HEK293 (cell line): Measurements from ENCODE around the gene REPS2.

Experiments
- CTCF ChIA-PET: fragments of 350-600 bp; formaldehyde crosslinking; extraction: SDS; loops from one replicate; lab custom pipeline; 2021; ENCODE audit warnings: antibody characterized with exemption; lab: Yijun Ruan, JAX
- POLR2A ChIA-PET: fragments of 300-600 bp; formaldehyde crosslinking; extraction: SDS; loops from one replicate; lab custom pipeline; 2020; ENCODE audit warnings: antibody characterized with exemption, inconsistent platforms; lab: Yijun Ruan, JAX
- H3K27ac ChIP-seq: fragments of 200-500 bp; sonication (Bioruptor generic); 2 replicates; pipeline ENCODE4 v1.5.1; 2014; ENCODE audit warnings: low read depth, low read length, control low read depth, inconsistent platforms; ENCODE audit errors: extremely low read depth
- H3K36me3 ChIP-seq, 2 experiments: fragments of 200-500 bp in 1 of 2; sonication (Bioruptor generic) in 1 of 2; 1 replicate in 1 of 2; 2 replicates in 1 of 2; pipeline ENCODE4 v1.5.1; 2014 to 2017; ENCODE audit warnings: inconsistent platforms in 2 of 2, low read length in 2 of 2; ENCODE audit not compliant: control insufficient read depth in 2 of 2, insufficient read depth in 1 of 2
- H3K4me1 ChIP-seq: fragments of 200-500 bp; sonication (Bioruptor generic); 2 replicates; pipeline ENCODE4 v1.5.1; 2014; ENCODE audit warnings: mild to moderate bottlenecking, low read length, inconsistent platforms; ENCODE audit not compliant: control insufficient read depth, insufficient read depth
- H3K4me3 ChIP-seq: 2 replicates; pipeline ENCODE4 v1.5.1; 2011; ENCODE audit warnings: low read depth, mild to moderate bottlenecking, control low read depth, low read length, moderate library complexity
- H3K9me3 ChIP-seq: fragments of 200-500 bp; sonication (Bioruptor generic); 2 replicates; pipeline ENCODE4 v1.5.1; 2014; ENCODE audit warnings: low read depth, low read length, inconsistent platforms; ENCODE audit not compliant: control insufficient read depth, insufficient read depth
- FEZF1 ChIP-seq: fragments of 450-650 bp; formaldehyde crosslinking; IDR thresholded peaks from 2 replicates; pipeline ENCODE4 v1.5.1; 2016; ENCODE audit warnings: missing biosample characterization, missing genetic modification characterization
- GFI1B ChIP-seq: fragments of 450-650 bp; formaldehyde crosslinking; IDR thresholded peaks from 2 replicates; pipeline ENCODE4 v1.5.1; 2016; ENCODE audit warnings: missing biosample characterization, missing genetic modification characterization
- GLI4 ChIP-seq: fragments of 450-650 bp; formaldehyde crosslinking; IDR thresholded peaks from 2 replicates; pipeline ENCODE4 v1.5.1; 2016; ENCODE audit warnings: missing biosample characterization, missing genetic modification characterization
- GLIS2 ChIP-seq: fragments of 450-650 bp; formaldehyde crosslinking; IDR thresholded peaks from 2 replicates; pipeline ENCODE4 v1.5.1; 2016; ENCODE audit warnings: missing biosample characterization, missing genetic modification characterization
- KLF10 ChIP-seq: fragments of 450-650 bp; IDR thresholded peaks from 2 replicates; pipeline ENCODE4 v1.5.1; 2018; ENCODE audit warnings: missing biosample characterization, mild to moderate bottlenecking, missing genetic modification characterization
- MEIS1 ChIP-seq: sonication (generic); formaldehyde crosslinking; IDR thresholded peaks from 2 replicates; pipeline ENCODE4 v1.8.1; 2022; ENCODE audit warnings: missing genetic modification reagents, mild to moderate bottlenecking, borderline replicate concordance
- PRDM1 ChIP-seq: fragments of 450-650 bp; formaldehyde crosslinking; IDR thresholded peaks from 2 replicates; pipeline ENCODE4; 2016; ENCODE audit warnings: missing biosample characterization, missing genetic modification characterization
- SP2 ChIP-seq: fragments of 450-650 bp; formaldehyde crosslinking; IDR thresholded peaks from 2 replicates; pipeline ENCODE4 v1.5.1; 2016; ENCODE audit warnings: missing biosample characterization, missing genetic modification characterization
- SP3 ChIP-seq: fragments of 450-650 bp; formaldehyde crosslinking; IDR thresholded peaks from 2 replicates; pipeline ENCODE4 v1.5.1; 2016; ENCODE audit warnings: missing biosample characterization, missing genetic modification characterization
- ZBTB1 ChIP-seq: fragments of 450-650 bp; formaldehyde crosslinking; IDR thresholded peaks from 2 replicates; pipeline ENCODE4 v1.5.1; 2016; ENCODE audit warnings: missing biosample characterization, missing genetic modification characterization
- ZBTB8A ChIP-seq: fragments of 450-650 bp; formaldehyde crosslinking; IDR thresholded peaks from 2 replicates; pipeline ENCODE4 v1.5.1; 2016; ENCODE audit warnings: missing biosample characterization, missing genetic modification characterization
- ZIC2 ChIP-seq: fragments of 450-650 bp; formaldehyde crosslinking; IDR thresholded peaks from 2 replicates; pipeline ENCODE4 v1.5.1; 2016; ENCODE audit warnings: missing biosample characterization, missing genetic modification characterization
- ZNF239 ChIP-seq: fragments of 450-650 bp; formaldehyde crosslinking; IDR thresholded peaks from 2 replicates; pipeline ENCODE4 v1.5.1; 2016; ENCODE audit warnings: missing biosample characterization, missing genetic modification characterization
- ZNF292 ChIP-seq: fragments of 450-650 bp; formaldehyde crosslinking; IDR thresholded peaks from 2 replicates; pipeline ENCODE4 v1.5.1; 2016; ENCODE audit warnings: low read depth, missing biosample characterization, missing genetic modification characterization, borderline replicate concordance
- ZNF37A ChIP-seq: fragments of 450-650 bp; IDR thresholded peaks from 2 replicates; pipeline ENCODE4 v1.5.1; 2018; ENCODE audit warnings: missing biosample characterization, missing genetic modification characterization
- ZNF473 ChIP-seq: fragments of 450-650 bp; formaldehyde crosslinking; IDR thresholded peaks from 2 replicates; pipeline ENCODE4 v1.5.1; 2017; ENCODE audit warnings: missing biosample characterization, missing genetic modification characterization
- ZNF544 ChIP-seq: fragments of 450-650 bp; formaldehyde crosslinking; IDR thresholded peaks from 2 replicates; pipeline ENCODE4 v1.5.0; 2017; ENCODE audit warnings: missing biosample characterization, missing genetic modification characterization
- ZNF555 ChIP-seq: fragments of 450-650 bp; formaldehyde crosslinking; conservative IDR thresholded peaks from 2 replicates; pipeline ENCODE4 v1.5.1; 2017; ENCODE audit warnings: missing biosample characterization, mild to moderate bottlenecking, missing genetic modification characterization, inconsistent platforms
- ZNF658 ChIP-seq: fragments of 450-650 bp; formaldehyde crosslinking; IDR thresholded peaks from 2 replicates; pipeline ENCODE4; 2016; ENCODE audit warnings: missing biosample characterization, missing genetic modification characterization
- ZSCAN16 ChIP-seq: fragments of 450-650 bp; formaldehyde crosslinking; IDR thresholded peaks from 2 replicates; pipeline ENCODE4 v1.5.1; 2016; ENCODE audit warnings: missing biosample characterization, missing genetic modification characterization
- TF ChIP-seq, protein P1 (sequence below): fragments of 450-650 bp; formaldehyde crosslinking; IDR thresholded peaks from 2 replicates; pipeline ENCODE4 v1.5.1; 2016; ENCODE audit warnings: missing biosample characterization, missing genetic modification characterization
- TF ChIP-seq, protein P2 (sequence below): fragments of 450-650 bp; formaldehyde crosslinking; IDR thresholded peaks from 2 replicates; pipeline ENCODE4 v1.5.1; 2016; ENCODE audit warnings: missing biosample characterization, missing genetic modification characterization

REPS2 gene

DNA sequence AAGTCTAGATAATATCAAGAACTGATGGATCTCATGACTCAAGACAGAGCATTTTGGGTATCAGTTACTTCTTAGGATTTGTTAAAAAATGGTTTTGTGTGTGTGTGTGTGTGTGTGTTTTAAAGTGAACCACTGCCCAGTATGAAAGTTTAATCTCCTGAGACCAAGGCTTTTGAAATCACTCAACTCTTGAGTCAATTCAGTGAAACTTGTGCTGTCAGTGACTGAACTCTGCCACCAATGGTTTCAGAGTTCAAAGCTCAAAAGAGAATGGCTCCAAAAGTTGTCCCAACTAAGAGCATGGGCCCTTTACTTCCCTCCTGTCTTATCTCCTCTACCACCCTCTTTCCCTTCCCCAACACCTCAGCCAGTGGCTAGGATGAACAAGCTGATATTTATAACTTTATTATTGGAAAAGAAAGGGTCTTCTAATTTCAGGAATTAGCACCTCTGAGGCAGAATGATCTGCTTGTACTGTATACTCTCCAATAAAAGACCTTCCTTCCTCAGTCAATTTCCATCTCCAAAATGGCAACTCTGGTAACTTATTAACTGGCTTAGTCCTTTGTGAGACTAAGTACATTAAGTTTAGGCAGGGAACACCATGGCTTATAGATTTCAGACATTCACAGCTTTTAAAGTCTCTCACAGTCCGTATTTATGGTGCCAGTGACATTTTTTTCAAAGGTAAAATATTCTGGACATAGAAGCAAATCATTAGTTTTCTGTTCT is 152.2 kb downstream of the REPS2 start:
- H3K27ac ChIP-seq: no peak overlapping the region
- POLR2A ChIA-PET: no interaction called here
- H3K36me3 ChIP-seq: no peaks in the 10 kb centered on the region
- TF ChIP-seq ZBTB1 (tag by site-specific recombination) (no peak), GLI4 (tag by site-specific recombination) (no peak), MEIS1 (CRISPR knock-in tag) (no peak), GFI1B (no peak), ZNF658 (tag by site-specific recombination) (no peak), KLF10 (tag by site-specific recombination) (no peak), ZNF37A (tag by site-specific recombination) (no peak), SP2 (no peak), ZNF292 (no peak), SP3 (no peak), ZNF473 (tag by site-specific recombination) (no peak), ZNF544 (tag by site-specific recombination) (no peak), ZIC2 (no peak), ZBTB8A (tag by site-specific recombination) (no peak), FEZF1 (tag by site-specific recombination) (no peak), PRDM1 (tag by site-specific recombination) (no peak), GLIS2 (tag by site-specific recombination) (no peak), ZNF239 (tag by site-specific recombination) (no peak)
- TF ChIP-seq, protein P1, sequence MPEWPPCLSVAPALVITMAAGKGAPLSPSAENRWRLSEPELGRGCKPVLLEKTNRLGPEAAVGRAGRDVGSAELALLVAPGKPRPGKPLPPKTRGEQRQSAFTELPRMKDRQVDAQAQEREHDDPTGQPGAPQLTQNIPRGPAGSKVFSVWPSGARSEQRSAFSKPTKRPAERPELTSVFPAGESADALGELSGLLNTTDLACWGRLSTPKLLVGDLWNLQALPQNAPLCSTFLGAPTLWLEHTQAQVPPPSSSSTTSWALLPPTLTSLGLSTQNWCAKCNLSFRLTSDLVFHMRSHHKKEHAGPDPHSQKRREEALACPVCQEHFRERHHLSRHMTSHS (tag by site-specific recombination): no peak
- TF ChIP-seq, protein P2, sequence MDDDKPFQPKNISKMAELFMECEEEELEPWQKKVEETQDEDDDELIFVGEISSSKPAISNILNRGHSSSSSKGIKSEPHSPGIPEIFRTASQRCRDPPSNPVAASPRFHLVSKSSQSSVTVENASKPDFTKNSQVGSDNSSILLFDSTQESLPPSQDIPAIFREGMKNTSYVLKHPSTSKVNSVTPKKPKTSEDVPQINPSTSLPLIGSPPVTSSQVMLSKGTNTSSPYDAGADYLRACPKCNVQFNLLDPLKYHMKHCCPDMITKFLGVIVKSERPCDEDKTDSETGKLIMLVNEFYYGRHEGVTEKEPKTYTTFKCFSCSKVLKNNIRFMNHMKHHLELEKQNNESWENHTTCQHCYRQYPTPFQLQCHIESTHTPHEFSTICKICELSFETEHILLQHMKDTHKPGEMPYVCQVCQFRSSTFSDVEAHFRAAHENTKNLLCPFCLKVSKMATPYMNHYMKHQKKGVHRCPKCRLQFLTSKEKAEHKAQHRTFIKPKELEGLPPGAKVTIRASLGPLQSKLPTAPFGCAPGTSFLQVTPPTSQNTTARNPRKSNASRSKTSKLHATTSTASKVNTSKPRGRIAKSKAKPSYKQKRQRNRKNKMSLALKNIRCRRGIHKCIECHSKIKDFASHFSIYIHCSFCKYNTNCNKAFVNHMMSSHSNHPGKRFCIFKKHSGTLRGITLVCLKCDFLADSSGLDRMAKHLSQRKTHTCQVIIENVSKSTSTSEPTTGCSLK (tag by site-specific recombination): no peak
- H3K9me3 ChIP-seq: no peaks in the 10 kb centered on the region; the same call in 1 of the 2 replicates
- H3K4me3 ChIP-seq: no peak overlapping the region
- CTCF ChIA-PET: interaction anchor here (0.8 kb wide), 1 partner anchor 16 kb away, joined by 3 read pairs; no protein-coding TSS in a partner anchor
- H3K4me1 ChIP-seq: no peaks in the 10 kb centered on the region

DNA sequence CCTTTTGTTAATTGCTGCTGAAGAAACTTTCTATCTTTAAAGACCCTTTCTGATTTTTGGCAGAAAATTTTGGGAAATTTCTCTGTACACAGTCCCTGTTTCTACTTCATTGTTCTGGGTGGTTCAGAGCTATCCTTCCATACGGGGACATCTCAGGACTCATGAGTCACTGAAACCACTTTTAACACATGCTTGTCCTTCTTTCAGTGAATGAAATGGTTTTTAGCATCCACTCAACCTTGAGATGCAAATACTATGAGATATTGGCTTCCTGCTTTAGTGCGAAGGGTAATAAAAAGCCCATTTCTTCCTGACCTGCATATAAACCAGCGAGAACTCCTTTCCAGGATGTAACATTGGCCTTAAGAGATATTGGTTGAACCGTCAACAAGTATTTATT is 158.0 kb downstream of the REPS2 start:
- no peak overlapping the region for H3K4me3 ChIP-seq
- H3K9me3 ChIP-seq: no peaks in the 10 kb centered on the region
- ChIA-PET CTCF (interaction anchor here (1.1 kb wide), 1 partner anchor 59 kb away, joined by 3 read pairs; no protein-coding TSS in a partner anchor), POLR2A (no interaction called here)
- TF ChIP-seq ZSCAN16 (tag by site-specific recombination): no peak
- no peaks in the 10 kb centered on the region for H3K36me3 ChIP-seq
- no peak overlapping the region for H3K27ac ChIP-seq
- no peaks in the 10 kb centered on the region for H3K4me1 ChIP-seq

DNA sequence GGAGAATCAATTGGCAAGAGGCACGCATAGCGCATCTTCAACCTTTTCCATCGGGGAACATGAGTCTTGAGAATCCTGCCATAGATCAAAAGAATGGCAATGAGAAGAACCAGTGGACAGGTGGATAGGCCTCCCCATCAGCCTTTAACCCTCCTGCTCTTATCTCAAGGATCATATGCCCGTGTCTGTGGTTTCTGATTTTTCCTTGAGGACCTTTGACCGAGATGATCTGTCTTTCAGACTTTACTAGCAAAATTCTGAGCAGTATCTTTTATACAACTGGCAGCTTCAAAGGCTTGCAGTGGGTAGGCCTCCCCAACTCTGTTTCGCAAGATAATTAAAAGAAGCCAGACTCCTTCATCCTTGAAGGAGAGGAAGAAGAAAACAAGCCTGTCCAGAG is 174.4 kb downstream of the REPS2 start:
- no peak overlapping the region for H3K4me3 ChIP-seq
- POLR2A ChIA-PET: no interaction called here
- no peaks in the 10 kb centered on the region for H3K4me1 ChIP-seq
- H3K36me3 ChIP-seq: no peaks in the 10 kb centered on the region
- TF ChIP-seq, protein P2 (tag by site-specific recombination): no peak
- no peak for TF ChIP-seq ZNF555 (tag by site-specific recombination)
- no peaks in the 10 kb centered on the region; the same call in 1 of the 2 replicates for H3K9me3 ChIP-seq
- H3K27ac ChIP-seq: no peak overlapping the region
- CTCF ChIA-PET: interaction anchor here (0.6 to 1.6 kb wide), 21 partner anchors 10 to 1286 kb away, joined by 3 to 7 read pairs (median 3); no protein-coding TSS in a partner anchor
